Stomach (tissue), 9 donors: ENCODE data around the gene UBE2O. TPM values are rescaled to one million over a fixed set of nuclear protein-coding genes. Genes with fewer than 3 reads are reported as not detected.

Experiments
- DNase-seq, 2 donors: peaks; one replicate each; pipeline versions ENCODE4 v3.0.0 to v3.0.0-alpha.2; 2013 to 2019
- H3K27ac ChIP-seq, 5 donors: fragments of 200-600 bp in 4 of 5; sonication (generic) in 4 of 5; one replicate each; pipeline ENCODE4 v1.5.1; 2013 to 2019; ENCODE audit warnings: mild to moderate bottlenecking in 1 of 5, moderate library complexity in 1 of 5
- H3K27me3 ChIP-seq, 3 donors: fragments of 200-600 bp; sonication (generic); one replicate each; pipeline ENCODE4 v1.5.1; 2017 to 2019; ENCODE audit warnings: mixed run types in 1 of 3
- H3K36me3 ChIP-seq, 4 donors: fragments of 200-600 bp; sonication (generic); 1 replicate in 3 of 4; 2 replicates in 1 of 4; pipeline ENCODE4 v1.5.1; 2016 to 2019
- H3K4me1 ChIP-seq, 4 donors: fragments of 200-600 bp; sonication (generic); one replicate each; pipeline ENCODE4 v1.5.1; 2016 to 2019
- H3K4me3 ChIP-seq, 4 donors: fragments of 200-600 bp; sonication (generic) in 3 of 4; one replicate each; pipeline ENCODE4 v1.5.1; 2016 to 2019; ENCODE audit warnings: mild to moderate bottlenecking in 1 of 4
- H3K9me3 ChIP-seq, 4 donors: fragments of 200-600 bp; sonication (generic); one replicate each; pipeline ENCODE4 v1.5.1; 2016 to 2019
- CTCF ChIP-seq, 7 experiments: fragments of 450-650 bp in 4 of 7; fragments of 200-600 bp in 3 of 7; sonication (generic) in 3 of 7; IDR thresholded peaks; one replicate each; pipeline ENCODE4 v1.5.1; 2016 to 2019; ENCODE audit warnings: antibody characterized with exemption in 7 of 7, control low read depth in 2 of 7, mild to moderate bottlenecking in 1 of 7
- EP300 ChIP-seq: sonication (generic); formaldehyde crosslinking; IDR thresholded peaks from one replicate; pipeline ENCODE4 v1.6.1; 2017; ENCODE audit warnings: antibody characterized with exemption
- POLR2A ChIP-seq, 4 donors: fragments of 450-650 bp; IDR thresholded peaks; one replicate each; pipeline ENCODE4 v1.6.1; 2016; ENCODE audit warnings: antibody characterized with exemption in 4 of 4, control low read depth in 2 of 4, mild to moderate bottlenecking in 1 of 4, moderate library complexity in 1 of 4
- POLR2AphosphoS5 ChIP-seq, 3 donors: sonication (generic); formaldehyde crosslinking; IDR thresholded peaks; one replicate each; pipeline ENCODE4 v1.6.1; 2016; ENCODE audit warnings: antibody characterized with exemption in 3 of 3
- WGBS, 5 donors: extraction: QIAGEN DNeasy Blood & Tissue Kit in 3 of 5; methylation state at CpG; one replicate each; pipeline versions ENCODE4 v1.1.5 to v1.1.7; 2013 to 2018; 5-methylcytosine and 5-hydroxymethylcytosine counted together
- intact Hi-C: fragments of 100-400 bp; cut with DNase I; formaldehyde crosslinking; loops from one replicate; pipeline ENCODE4 v1.15.1; 2023; ENCODE audit warnings: low total_unique reads
- polyA plus RNA-seq, 3 donors: library from polyadenylated mRNA; stranded (reverse); fragments of 200-250 nt; gene quantifications; one replicate each; pipeline ENCODE4 v1.2.3, GENCODE V29; 2013
- total RNA-seq, 5 donors: library from RNA; depleted of rRNA; stranded (reverse); fragments of >200 nt; gene quantifications; one replicate each; pipeline versions ENCODE4 v1.1.0 to v1.2.3, GENCODE V29; 2014 to 2016
- donor health status: healthy with polysubstance abuse.
- donor health status: Bipolar disorder and iron deficiency.
- donor health status: healthy.

The UBE2O gene
- total and polyA plus RNA-seq, 8 donors: 4.6 to 32.7 (median 11.9) TPM

- WGBS, 5 donors: 55 to 62% (median 58%) methylated on average over 9 of the region's 9 CpGs
These were observed 6.3 kb downstream of the UBE2O start for GRCh38 chr17:76446449-76447231.

DNA sequence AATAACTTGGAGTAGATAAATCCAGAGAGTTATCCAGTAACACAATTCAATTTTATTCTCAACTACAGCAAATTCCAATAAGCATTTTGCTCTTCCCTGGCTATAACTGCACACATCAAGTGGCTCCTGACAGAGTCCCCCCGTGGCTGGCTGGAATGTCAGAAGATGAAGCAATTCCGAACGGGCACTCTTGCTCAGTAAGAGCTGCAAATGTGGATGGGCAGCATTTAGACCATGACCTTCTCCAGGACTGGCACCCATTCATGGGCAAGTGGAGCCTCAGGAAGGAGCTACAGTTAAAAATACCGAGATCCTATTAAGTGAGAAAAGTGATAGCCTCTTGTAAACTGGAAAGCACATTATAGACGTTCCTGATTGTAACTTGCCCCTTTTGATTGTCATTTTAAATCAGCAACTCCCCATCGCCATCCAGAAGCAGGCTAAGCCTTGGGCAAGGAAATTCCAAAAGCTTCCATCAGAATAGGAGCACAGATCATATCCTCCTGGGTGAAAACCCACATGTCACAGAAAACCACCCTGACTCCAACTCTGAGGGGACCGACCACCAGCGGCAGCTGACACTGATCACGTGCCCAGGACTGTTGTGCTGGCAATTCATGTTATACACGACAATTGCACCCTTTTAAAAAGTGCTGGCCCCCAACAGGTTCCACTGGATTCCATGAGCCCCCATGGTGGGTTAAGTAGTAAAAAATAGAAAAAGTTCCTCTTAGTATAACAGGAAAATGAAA is 7.1 kb downstream of the UBE2O start:
- Histone ChIP-seq H3K4me3 (no peak overlapping the region), H3K36me3 (no peaks in the 10 kb centered on the region), H3K27ac (peak overlapping the region in 2 of 5 donors; percentile 8 to 52), H3K9me3 (no peaks in the 10 kb centered on the region), H3K27me3 (no peaks in the 10 kb centered on the region), H3K4me1 (peaks cover 20 to 70% (median 32%) of the 10 kb centered on the region in 4 donors)
- TF ChIP-seq POLR2A (IDR thresholded peaks at IDR 0.05) (no peak), EP300 (no peak), CTCF (IDR thresholded peaks at IDR 0.05) (no peak), POLR2AphosphoS5 (IDR thresholded peaks at IDR 0.05) (no peak)
- DNase-seq: no peak
- intact Hi-C loops: no loop called here
- WGBS, 5 donors: 69 to 77% (median 76%) methylated on average over 10 of the region's 10 CpGs

More at GRCh38 chr17:76446449-76447231, 6.3 kb downstream of the UBE2O start:
- intact Hi-C loops: no loop called here
- Histone ChIP-seq H3K4me1 (peaks cover 25 to 76% (median 39%) of the 10 kb centered on the region in 4 donors), H3K27ac (peak overlapping the region in 4 of 5 donors; percentile 10 to 52 (median 32)), H3K9me3 (no peaks in the 10 kb centered on the region), H3K36me3 (no peaks in the 10 kb centered on the region), H3K27me3 (no peaks in the 10 kb centered on the region), H3K4me3 (no peak overlapping the region)
- TF ChIP-seq CTCF (IDR thresholded peaks at IDR 0.05): no peak
- TF ChIP-seq EP300: no peak
- TF ChIP-seq POLR2A (IDR thresholded peaks at IDR 0.05): no peak
- peak in 1 of 3 donors; percentile 63 for TF ChIP-seq POLR2AphosphoS5 (IDR thresholded peaks at IDR 0.05)
- peak; percentile 42 for DNase-seq

- H3K4me1 ChIP-seq: peaks cover 14 to 72% (median 32%) of the 10 kb centered on the region in 4 donors
- DNase-seq: no peak
- no peaks in the 10 kb centered on the region for H3K27me3 ChIP-seq
- no peaks in the 10 kb centered on the region for H3K36me3 ChIP-seq
- intact Hi-C loops: no loop called here
- no peak overlapping the region for H3K27ac ChIP-seq
- TF ChIP-seq CTCF (IDR thresholded peaks at IDR 0.05) (no peak), POLR2AphosphoS5 (IDR thresholded peaks at IDR 0.05) (no peak)
- no peaks in the 10 kb centered on the region for H3K9me3 ChIP-seq
- 80 to 89% (median 86%) methylated on average over 9 of the region's 9 CpGs for WGBS, 5 donors
- H3K4me3 ChIP-seq: no peak overlapping the region
These were observed 8.2 kb downstream of the UBE2O start for GRCh38 chr17:76444518-76445311.
